ENCODE measurements around the gene ZNF570. TPM values are rescaled to one million over a fixed set of nuclear protein-coding genes. Genes with fewer than 3 reads are reported as not detected.

Gene ZNF570
- total and polyA plus RNA-seq, 2 of the 8 experiments (the other 6 are each of a cell fraction or from before 2014, with no cell fraction given): 1.0 to 5.4 TPM

Other genes with a start within 250 kb of the ZNF570 start
- 3.7 and 4.5 TPM in 2 replicates for gene ZNF527, start 98.3 kb upstream of the ZNF570 start, total RNA-seq (2021; fragmentation: NEBNext Ultra II Directional; extraction: Animal tissue kit (Norgen Biotek cat#: 25700))
- gene ZNF527, start 98.3 kb upstream of the ZNF570 start, polyA plus RNA-seq (2011; rRNA removed): 1.3 and 2.1 TPM in 2 replicates
- gene ZNF569, start 1.9 kb upstream of the ZNF570 start, total RNA-seq (2021; fragmentation: NEBNext Ultra II Directional; extraction: Animal tissue kit (Norgen Biotek cat#: 25700)): 10.2 and 10.5 TPM in 2 replicates
- 2.4 and 2.8 TPM in 2 replicates for gene ZNF569, start 1.9 kb upstream of the ZNF570 start, polyA plus RNA-seq (2011; rRNA removed)
- 11.6 and 13.3 TPM in 2 replicates for gene ZNF793, start 37.6 kb downstream of the ZNF570 start, total RNA-seq (2021; fragmentation: NEBNext Ultra II Directional; extraction: Animal tissue kit (Norgen Biotek cat#: 25700))
- 5.0 and 5.9 TPM in 2 replicates for gene ZNF793, start 37.6 kb downstream of the ZNF570 start, polyA plus RNA-seq (2011; rRNA removed)
- gene ZNF571, start 125.4 kb downstream of the ZNF570 start, total RNA-seq (2021; fragmentation: NEBNext Ultra II Directional; extraction: Animal tissue kit (Norgen Biotek cat#: 25700)): 3.9 and 6.4 TPM in 2 replicates
- gene ZNF571, start 125.4 kb downstream of the ZNF570 start, polyA plus RNA-seq (2011; rRNA removed): 1.0 and 1.8 TPM in 2 replicates
- 0.17 and 0.21 TPM in 2 replicates for gene ZNF540, start 125.5 kb downstream of the ZNF570 start, total RNA-seq (2021; fragmentation: NEBNext Ultra II Directional; extraction: Animal tissue kit (Norgen Biotek cat#: 25700))
- gene ZNF540, start 125.5 kb downstream of the ZNF570 start, polyA plus RNA-seq (2011; rRNA removed): 0.15 TPM in 1 of 2 replicates, not detected in the other
- 6.1 and 8.7 TPM in 2 replicates for gene ZFP30, start 186.1 kb downstream of the ZNF570 start, total RNA-seq (2021; fragmentation: NEBNext Ultra II Directional; extraction: Animal tissue kit (Norgen Biotek cat#: 25700))
- gene ZFP30, start 186.1 kb downstream of the ZNF570 start, polyA plus RNA-seq (2011; rRNA removed): 1.3 and 1.4 TPM in 2 replicates

Data from H1 (cell line).